Tibial nerve (tissue), 4 donors: ENCODE data around the gene SH3RF2. TPM values are rescaled to one million over a fixed set of nuclear protein-coding genes. Genes with fewer than 3 reads are reported as not detected.

ENCODE experiments used
- DNase-seq, 2 donors: peaks; one replicate each; pipeline ENCODE4 v3.0.0-alpha.2; 2019; ENCODE audit warnings: low spot score in 2 of 2
- H3K27ac ChIP-seq, 4 donors: fragments of 200-600 bp; sonication (generic) in 3 of 4; one replicate each; pipeline ENCODE4 v1.5.1; 2017 to 2019; ENCODE audit warnings: mild to moderate bottlenecking in 1 of 4
- H3K27me3 ChIP-seq, 2 donors: fragments of 200-600 bp; sonication (generic) in 1 of 2; one replicate each; pipeline versions ENCODE4 v1.5.1 to v1.6.0; 2017 to 2019
- H3K36me3 ChIP-seq, 3 donors: fragments of 200-600 bp; sonication (generic); one replicate each; pipeline ENCODE4 v1.5.1; 2018 to 2019
- H3K4me1 ChIP-seq, 4 donors: fragments of 200-600 bp; sonication (generic) in 3 of 4; one replicate each; pipeline ENCODE4 v1.5.1; 2017 to 2019
- H3K4me3 ChIP-seq, 4 donors: fragments of 200-600 bp; sonication (generic) in 3 of 4; one replicate each; pipeline ENCODE4 v1.5.1; 2017 to 2019; ENCODE audit warnings: mild to moderate bottlenecking in 1 of 4, moderate library complexity in 1 of 4
- H3K9me3 ChIP-seq, 4 donors: fragments of 200-600 bp; sonication (generic) in 3 of 4; one replicate each; pipeline ENCODE4 v1.5.1; 2017 to 2019
- EP300 ChIP-seq, 2 donors: sonication (generic); formaldehyde crosslinking; IDR thresholded peaks; one replicate each; pipeline ENCODE4 v1.6.1; 2017; ENCODE audit warnings: antibody characterized with exemption in 2 of 2, mild to moderate bottlenecking in 1 of 2
- POLR2A ChIP-seq, 2 donors: fragments of 450-650 bp; IDR thresholded peaks; one replicate each; pipeline ENCODE4 v1.6.1; 2017; ENCODE audit warnings: antibody characterized with exemption in 2 of 2, mild to moderate bottlenecking in 2 of 2, moderate library complexity in 2 of 2
- WGBS, 2 donors: methylation state at CpG; one replicate each; pipeline ENCODE4 v1.1.5; 2018; 5-methylcytosine and 5-hydroxymethylcytosine counted together
- total RNA-seq, 4 donors: library from RNA; depleted of rRNA; stranded (reverse); fragments of >200 nt; gene quantifications; one replicate each; pipeline ENCODE4 v1.1.0, GENCODE V29; 2016
- TF ChIP-seq, protein P1 (sequence below), 5 experiments: fragments of 200-600 bp in 3 of 5; fragments of 450-650 bp in 2 of 5; sonication (generic) in 3 of 5; IDR thresholded peaks; one replicate each; pipeline ENCODE4 v1.5.1; 2016 to 2019; ENCODE audit warnings: antibody characterized with exemption in 5 of 5, mild to moderate bottlenecking in 3 of 5, moderate library complexity in 2 of 5

The SH3RF2 gene
- total RNA-seq, 4 donors from 2014 or later = 1.0 to 5.1 (median 2.0) TPM

DNA sequence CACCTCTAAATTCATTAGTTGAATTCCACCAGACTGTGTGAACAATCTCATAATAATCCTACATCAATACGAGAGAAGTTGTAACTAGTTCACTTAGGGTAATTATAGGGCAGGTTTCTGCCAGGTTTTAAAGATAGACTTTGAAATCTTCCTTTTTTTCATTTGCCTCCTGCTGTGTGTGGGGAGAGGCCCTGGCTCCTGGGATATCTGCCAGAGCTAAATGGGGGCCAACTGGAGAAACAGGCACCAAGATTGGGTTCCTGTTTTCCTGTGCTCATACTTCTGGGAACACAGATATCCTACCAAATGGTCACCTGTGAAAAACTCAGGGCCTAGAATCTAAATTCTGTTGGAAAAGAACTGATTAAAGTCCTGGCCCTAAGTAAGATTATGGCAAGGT is 42.3 kb downstream of the SH3RF2 start:
- TF ChIP-seq POLR2A (IDR thresholded peaks at IDR 0.05) (no peak), EP300 (IDR thresholded peaks at IDR 0.05) (no peak)
- TF ChIP-seq, protein P1, sequence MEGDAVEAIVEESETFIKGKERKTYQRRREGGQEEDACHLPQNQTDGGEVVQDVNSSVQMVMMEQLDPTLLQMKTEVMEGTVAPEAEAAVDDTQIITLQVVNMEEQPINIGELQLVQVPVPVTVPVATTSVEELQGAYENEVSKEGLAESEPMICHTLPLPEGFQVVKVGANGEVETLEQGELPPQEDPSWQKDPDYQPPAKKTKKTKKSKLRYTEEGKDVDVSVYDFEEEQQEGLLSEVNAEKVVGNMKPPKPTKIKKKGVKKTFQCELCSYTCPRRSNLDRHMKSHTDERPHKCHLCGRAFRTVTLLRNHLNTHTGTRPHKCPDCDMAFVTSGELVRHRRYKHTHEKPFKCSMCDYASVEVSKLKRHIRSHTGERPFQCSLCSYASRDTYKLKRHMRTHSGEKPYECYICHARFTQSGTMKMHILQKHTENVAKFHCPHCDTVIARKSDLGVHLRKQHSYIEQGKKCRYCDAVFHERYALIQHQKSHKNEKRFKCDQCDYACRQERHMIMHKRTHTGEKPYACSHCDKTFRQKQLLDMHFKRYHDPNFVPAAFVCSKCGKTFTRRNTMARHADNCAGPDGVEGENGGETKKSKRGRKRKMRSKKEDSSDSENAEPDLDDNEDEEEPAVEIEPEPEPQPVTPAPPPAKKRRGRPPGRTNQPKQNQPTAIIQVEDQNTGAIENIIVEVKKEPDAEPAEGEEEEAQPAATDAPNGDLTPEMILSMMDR (IDR thresholded peaks at IDR 0.05) = no peak
- H3K9me3 ChIP-seq = no peaks in the 10 kb centered on the region
- no peak overlapping the region for H3K27ac ChIP-seq
- no peaks in the 10 kb centered on the region for H3K27me3 ChIP-seq
- H3K36me3 ChIP-seq = no peaks in the 10 kb centered on the region
- 47 to 82% methylated on average over 1 of the region's 1 CpG for whole genome bisulfite sequencing, 2 donors
- DNase-seq = no peak
- no peaks in the 10 kb centered on the region for H3K4me1 ChIP-seq
- no peak overlapping the region for H3K4me3 ChIP-seq

DNA sequence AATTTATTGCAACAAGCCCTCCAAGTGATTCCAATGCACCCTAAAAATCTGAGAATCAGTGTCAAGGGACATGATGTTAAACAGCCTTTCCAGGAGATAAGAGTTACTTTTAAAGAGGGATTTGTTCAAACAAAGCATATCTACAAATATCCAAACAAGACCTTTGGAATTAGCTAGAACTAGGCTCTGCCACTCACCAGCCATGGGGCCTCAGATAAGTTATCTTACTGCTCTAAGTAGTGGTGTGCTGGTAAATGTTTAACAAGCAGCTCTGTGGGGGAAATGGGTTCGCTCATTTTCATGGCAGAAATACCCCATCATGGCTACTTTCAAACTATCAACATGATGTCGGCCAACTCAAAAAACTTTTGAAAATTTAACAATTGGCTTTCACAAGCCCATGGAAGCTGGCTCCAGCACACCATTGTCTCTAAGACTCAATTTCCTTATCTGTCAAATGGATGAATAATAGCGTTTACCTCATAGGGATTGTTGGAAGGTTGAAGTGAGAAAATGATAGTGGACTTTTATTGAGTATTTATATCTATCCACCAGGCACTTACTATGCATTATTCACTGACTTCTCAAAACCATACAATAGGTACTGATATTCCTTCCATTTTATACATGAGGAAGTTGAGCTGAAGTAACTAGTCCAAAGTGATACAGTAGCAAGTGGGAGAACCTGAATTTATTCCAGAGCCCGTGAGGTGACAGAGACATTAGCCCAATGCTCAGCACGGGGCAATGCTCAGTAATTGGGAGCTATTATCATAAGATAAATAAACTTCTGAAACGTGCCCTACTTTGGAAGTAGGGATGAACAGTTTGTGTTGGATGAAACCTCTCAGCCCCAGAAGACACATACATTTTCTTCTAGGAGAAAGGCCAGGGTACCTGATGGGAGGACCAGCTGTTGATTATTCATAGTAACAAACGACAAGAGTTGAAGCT is 43.2 kb downstream of the SH3RF2 start:
- no peaks in the 10 kb centered on the region for H3K27me3 ChIP-seq
- 67 to 73% methylated on average over 7 of the region's 7 CpGs for WGBS, 2 donors
- no peak for DNase-seq
- no peak overlapping the region for H3K4me3 ChIP-seq
- no peaks in the 10 kb centered on the region for H3K36me3 ChIP-seq
- H3K4me1 ChIP-seq = no peaks in the 10 kb centered on the region
- TF ChIP-seq EP300 (IDR thresholded peaks at IDR 0.05) (no peak), POLR2A (IDR thresholded peaks at IDR 0.05) (no peak)
- TF ChIP-seq, protein P1 (IDR thresholded peaks at IDR 0.05) = no peak
- no peak overlapping the region for H3K27ac ChIP-seq
- H3K9me3 ChIP-seq = no peaks in the 10 kb centered on the region

DNA sequence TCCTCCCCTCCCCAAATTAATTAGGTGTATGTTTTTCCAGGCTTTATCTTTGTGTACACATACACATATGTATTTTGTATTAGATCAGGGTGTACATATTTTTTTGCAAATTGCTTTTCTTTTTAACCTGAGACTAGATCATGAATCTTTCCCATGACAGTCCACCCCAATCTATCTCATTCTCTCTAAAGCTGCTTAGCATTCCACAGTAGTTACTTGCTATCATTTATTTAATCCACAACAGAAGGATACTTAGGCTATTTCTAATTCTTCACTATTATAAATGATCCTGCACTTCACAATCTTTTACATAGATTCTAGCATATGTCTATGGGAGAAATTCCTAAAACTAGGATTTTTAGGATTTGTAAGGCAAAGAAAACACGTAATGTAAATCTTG is 43.9 kb downstream of the SH3RF2 start:
- TF ChIP-seq, protein P1 (IDR thresholded peaks at IDR 0.05) = no peak
- TF ChIP-seq POLR2A (IDR thresholded peaks at IDR 0.05) = no peak
- Histone ChIP-seq H3K27me3 (no peaks in the 10 kb centered on the region), H3K4me1 (no peaks in the 10 kb centered on the region), H3K36me3 (no peaks in the 10 kb centered on the region), H3K9me3 (no peaks in the 10 kb centered on the region), H3K4me3 (no peak overlapping the region), H3K27ac (no peak overlapping the region)
- WGBS, 2 donors = 90 to 98% methylated on average over 1 of the region's 1 CpG
- DNase-seq = no peak

DNA sequence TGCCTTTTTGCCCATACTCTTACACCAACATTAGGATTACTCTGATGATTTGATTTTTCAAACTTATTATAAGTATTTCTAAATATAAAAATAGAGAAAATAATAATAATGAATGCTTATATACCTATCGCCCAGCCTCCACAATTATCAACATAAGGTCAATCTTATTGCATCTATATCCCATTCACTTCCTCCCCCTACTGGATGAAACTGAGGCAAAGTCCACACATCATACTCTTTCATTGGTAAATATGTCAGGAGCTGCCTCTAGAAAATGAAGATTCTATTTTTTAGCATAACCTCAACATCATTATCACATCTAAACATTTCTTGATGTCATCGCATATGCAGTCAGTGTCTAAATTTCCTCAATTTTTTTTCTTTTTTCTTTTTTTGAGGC is 44.3 kb downstream of the SH3RF2 start:
- no peaks in the 10 kb centered on the region for H3K4me1 ChIP-seq
- H3K27me3 ChIP-seq = no peaks in the 10 kb centered on the region
- H3K27ac ChIP-seq = no peak overlapping the region
- no peak overlapping the region for H3K4me3 ChIP-seq
- H3K9me3 ChIP-seq = no peaks in the 10 kb centered on the region
- TF ChIP-seq, protein P1 (IDR thresholded peaks at IDR 0.05) = no peak
- TF ChIP-seq POLR2A (IDR thresholded peaks at IDR 0.05) = no peak
- no peak for TF ChIP-seq EP300 (IDR thresholded peaks at IDR 0.05)
- DNase-seq = no peak
- H3K36me3 ChIP-seq = no peaks in the 10 kb centered on the region
- 89 to 93% methylated on average over 2 of the region's 2 CpGs for WGBS, 2 donors
